ENCODE measurements around the gene FAM107B. TPM values are rescaled to one million over a fixed set of nuclear protein-coding genes. Genes with fewer than 3 reads are reported as not detected.

Gene FAM107B
- total RNA-seq, 6 experiments from 2014 or later: 58.6 to 116 (median 68.7) TPM

DNA sequence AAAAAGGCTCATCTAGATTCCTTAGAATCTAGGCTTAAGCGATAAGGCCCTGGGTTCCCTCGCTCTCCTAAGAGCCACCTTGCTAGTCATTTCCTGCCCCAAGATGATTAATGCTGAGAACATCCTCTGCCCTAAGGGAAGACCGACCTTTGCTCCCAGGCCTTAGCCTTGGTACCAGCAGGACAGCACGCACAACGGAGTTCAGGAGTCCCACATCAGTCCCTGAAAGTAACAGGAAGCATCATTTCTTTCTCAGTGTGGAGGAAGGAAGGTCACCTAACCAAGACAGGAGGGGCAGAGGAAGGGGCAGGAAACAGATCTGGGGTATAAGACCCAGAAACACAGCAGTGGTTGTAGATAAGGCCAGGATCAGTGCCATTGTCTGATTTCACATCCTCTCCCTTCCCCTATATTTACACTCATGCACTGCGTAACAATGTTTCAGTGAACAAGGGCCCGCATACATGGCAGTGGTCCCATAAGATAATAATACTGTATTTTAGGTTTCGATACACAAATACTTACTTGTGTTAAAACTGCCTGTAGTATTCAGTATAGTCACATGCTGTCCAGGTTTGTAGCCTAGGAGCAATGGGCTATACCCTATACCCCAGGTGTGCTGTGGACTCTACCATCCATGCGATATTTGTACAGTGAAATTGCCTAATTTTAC lies 8.1 kb upstream of the FAM107B start:
- Histone ChIP-seq H3K36me3 (no peaks in the 10 kb centered on the region), H3K4me1 (peaks cover 0 to 5% (median 0%) of the 10 kb centered on the region in 4 donors)

DNA sequence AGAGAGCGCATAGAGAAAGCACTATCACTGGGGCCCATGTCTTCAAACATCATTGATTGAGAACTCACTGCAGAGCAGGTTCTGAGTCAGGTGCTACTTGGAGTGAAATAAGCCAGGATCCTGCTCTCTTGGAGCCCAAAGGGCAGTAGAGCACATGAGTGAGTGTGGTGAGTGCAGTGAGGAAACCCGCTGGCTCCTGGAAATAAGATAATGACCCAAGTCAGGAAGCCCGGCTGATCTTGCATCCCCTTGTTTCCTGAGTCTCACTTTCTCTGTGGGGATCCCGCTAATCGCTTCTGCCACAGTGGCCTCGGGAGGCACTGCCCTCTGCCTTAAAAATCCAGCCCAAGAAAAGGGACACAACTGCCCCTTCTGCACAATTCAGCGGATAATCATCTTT lies 7.1 kb upstream of the FAM107B start:
- Histone ChIP-seq H3K27me3 (no peaks in the 10 kb centered on the region), H3K27ac (no peak overlapping the region), H3K9me3 (no peaks in the 10 kb centered on the region), H3K4me3 (no peak overlapping the region), H3K36me3 (no peaks in the 10 kb centered on the region), H3K4me1 (peaks cover 0 to 5% (median 0%) of the 10 kb centered on the region in 4 donors)
- ATAC-seq: peak; percentile 15 to 58 (median 50)
- no peak for DNase-seq
- TF ChIP-seq, protein P1, sequence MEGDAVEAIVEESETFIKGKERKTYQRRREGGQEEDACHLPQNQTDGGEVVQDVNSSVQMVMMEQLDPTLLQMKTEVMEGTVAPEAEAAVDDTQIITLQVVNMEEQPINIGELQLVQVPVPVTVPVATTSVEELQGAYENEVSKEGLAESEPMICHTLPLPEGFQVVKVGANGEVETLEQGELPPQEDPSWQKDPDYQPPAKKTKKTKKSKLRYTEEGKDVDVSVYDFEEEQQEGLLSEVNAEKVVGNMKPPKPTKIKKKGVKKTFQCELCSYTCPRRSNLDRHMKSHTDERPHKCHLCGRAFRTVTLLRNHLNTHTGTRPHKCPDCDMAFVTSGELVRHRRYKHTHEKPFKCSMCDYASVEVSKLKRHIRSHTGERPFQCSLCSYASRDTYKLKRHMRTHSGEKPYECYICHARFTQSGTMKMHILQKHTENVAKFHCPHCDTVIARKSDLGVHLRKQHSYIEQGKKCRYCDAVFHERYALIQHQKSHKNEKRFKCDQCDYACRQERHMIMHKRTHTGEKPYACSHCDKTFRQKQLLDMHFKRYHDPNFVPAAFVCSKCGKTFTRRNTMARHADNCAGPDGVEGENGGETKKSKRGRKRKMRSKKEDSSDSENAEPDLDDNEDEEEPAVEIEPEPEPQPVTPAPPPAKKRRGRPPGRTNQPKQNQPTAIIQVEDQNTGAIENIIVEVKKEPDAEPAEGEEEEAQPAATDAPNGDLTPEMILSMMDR (IDR thresholded peaks at IDR 0.05): no peak
- no peak for TF ChIP-seq POLR2A (IDR thresholded peaks at IDR 0.05)
- intact Hi-C loops (cut with DNase I): no loop called here
- WGBS (ENCODE audit: insufficient coverage, low coverage, low lambda C conversion rate, missing lambda C conversion rate): 72% methylated on average over 6 of the region's 7 CpGs

More for the DNA sequence above, 8.1 kb upstream of the FAM107B start:
- intact Hi-C loops (cut with DNase I): no loop called here
- no peak overlapping the region for H3K4me3 ChIP-seq
- H3K27ac ChIP-seq: no peak overlapping the region
- H3K9me3 ChIP-seq: no peaks in the 10 kb centered on the region
- no peaks in the 10 kb centered on the region for H3K27me3 ChIP-seq
- TF ChIP-seq, protein P1 (IDR thresholded peaks at IDR 0.05): no peak
- TF ChIP-seq POLR2A (IDR thresholded peaks at IDR 0.05): no peak
- 56% methylated on average over 9 of the region's 9 CpGs for WGBS (ENCODE audit: insufficient coverage, low coverage, low lambda C conversion rate, missing lambda C conversion rate)
- peak; percentile 74 to 88 (median 84) for ATAC-seq
- peak in 2 of 3 donors; percentile 53 to 55 for DNase-seq

DNA sequence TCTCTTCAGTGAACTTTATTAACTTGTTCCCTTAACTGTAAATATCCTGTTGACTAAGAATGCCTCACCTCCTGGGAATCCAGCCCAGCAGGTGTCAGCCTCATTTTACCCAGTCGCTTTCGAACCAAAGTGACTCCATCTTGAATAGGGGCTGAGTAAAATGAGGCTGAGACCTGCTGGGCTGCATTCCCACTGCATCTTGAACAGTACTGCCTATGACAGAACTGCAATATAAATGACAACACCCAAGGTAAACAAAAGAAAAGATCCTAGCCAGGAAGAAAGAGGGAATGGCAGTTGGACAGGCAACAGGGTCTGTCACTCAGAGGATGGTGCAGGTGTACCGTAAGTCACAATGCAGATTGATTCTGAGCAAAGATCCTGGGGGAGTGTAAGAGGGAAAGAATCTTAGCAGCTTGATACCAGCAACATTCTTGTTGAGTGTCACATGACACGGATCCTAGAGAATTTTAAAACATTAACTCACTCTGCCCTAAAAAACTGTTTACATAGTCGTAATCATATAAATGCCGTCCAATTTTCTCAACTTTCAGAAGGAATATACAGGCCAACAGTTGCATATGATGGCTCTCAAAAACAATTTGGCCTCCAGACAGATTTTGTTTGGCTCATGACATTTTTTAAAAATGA lies 4.4 kb upstream of the FAM107B start:
- DNase-seq (no peak), ATAC-seq (no peak)
- Histone ChIP-seq H3K27me3 (no peaks in the 10 kb centered on the region), H3K4me3 (no peak overlapping the region), H3K4me1 (peaks cover 0 to 5% (median 0%) of the 10 kb centered on the region in 4 donors), H3K36me3 (no peaks in the 10 kb centered on the region), H3K27ac (no peak overlapping the region), H3K9me3 (no peaks in the 10 kb centered on the region)
- intact Hi-C loops (cut with DNase I): no loop called here
- TF ChIP-seq POLR2A (IDR thresholded peaks at IDR 0.05): no peak
- TF ChIP-seq, protein P1 (IDR thresholded peaks at IDR 0.05): no peak
- WGBS (ENCODE audit: insufficient coverage, low coverage, low lambda C conversion rate, missing lambda C conversion rate): 47% methylated on average over 6 of the region's 6 CpGs

GRCh38 chr10:14776546-14776945 lies 1.8 kb upstream of the FAM107B start:
- TF ChIP-seq, protein P1 (IDR thresholded peaks at IDR 0.05): no peak
- TF ChIP-seq POLR2A (IDR thresholded peaks at IDR 0.05): no peak
- intact Hi-C loops (cut with DNase I): no loop called here
- 82% methylated on average over 7 of the region's 9 CpGs for WGBS (ENCODE audit: insufficient coverage, low coverage, low lambda C conversion rate, missing lambda C conversion rate)
- DNase-seq (no peak), ATAC-seq (no peak)
- no peaks in the 10 kb centered on the region for H3K9me3 ChIP-seq
- H3K4me1 ChIP-seq: peaks cover 0 to 5% (median 0%) of the 10 kb centered on the region in 4 donors
- no peak overlapping the region for H3K4me3 ChIP-seq
- H3K27ac ChIP-seq: no peak overlapping the region
- H3K27me3 ChIP-seq: no peaks in the 10 kb centered on the region
- H3K36me3 ChIP-seq: no peaks in the 10 kb centered on the region

All from right lobe of liver (tissue), 6 donors.